OCI-LY3 (cell line): ENCODE measurements around the gene HNRNPA1.
"Not testable (repeated sequence)": the region's sequence is repeated elsewhere in the genome, so short reads cannot be mapped to it uniquely, and the experiment has no call there.

Experiments
- H2AFZ ChIP-seq: fragments of 200-600, 300-600 bp; shearing (Covaris generic); 2 replicates; pipeline ENCODE4 v1.6.0; 2014; ENCODE audit warnings: antibody characterized with exemption, low read depth, low read length
- H3K27ac ChIP-seq: fragments of 200-600, 300-600 bp; sonication (generic); 2 replicates; pipeline ENCODE4 v1.5.1; 2014; ENCODE audit warnings: mild to moderate bottlenecking, low read length, moderate library complexity, mixed read lengths
- H3K27me3 ChIP-seq: fragments of 200-600, 300-600 bp; sonication (generic); 2 replicates; pipeline ENCODE4 v1.6.1; 2014; ENCODE audit warnings: low read depth, low read length, mixed read lengths
- H3K36me3 ChIP-seq: fragments of 200-600, 300-600 bp; sonication (generic); replicated peaks from 2 replicates; pipeline ENCODE3; 2014; ENCODE audit warnings: low read depth, low read length, mixed read lengths
- H3K4me1 ChIP-seq: fragments of 300-600, 200-600 bp; sonication (generic); 2 replicates; pipeline ENCODE4 v1.6.1; 2014; ENCODE audit warnings: low read length, mixed read lengths
- H3K4me2 ChIP-seq: fragments of 200-600, 300-600 bp; sonication (generic); 2 replicates; pipeline ENCODE4 v1.6.1; 2014; ENCODE audit warnings: low read length, mixed read lengths
- H3K4me3 ChIP-seq: fragments of 300-600, 200-600 bp; sonication (generic); 2 replicates; pipeline ENCODE4 v1.5.1; 2014; ENCODE audit warnings: antibody characterized with exemption, mild to moderate bottlenecking, low read length, moderate library complexity
- H3K79me2 ChIP-seq: fragments of 300-600, 200-600 bp; shearing (Covaris generic); 2 replicates; pipeline ENCODE4 v1.6.1; 2014; ENCODE audit warnings: mild to moderate bottlenecking, low read length, mixed read lengths
- H3K9ac ChIP-seq: fragments of 300-600, 200-600 bp; shearing (Covaris generic); 2 replicates; pipeline ENCODE4 v1.6.0; 2014; ENCODE audit warnings: mild to moderate bottlenecking, low read length, moderate library complexity
- H3K9me3 ChIP-seq: fragments of 200-600, 300-600 bp; shearing (Covaris generic); 2 replicates; pipeline ENCODE4 v1.6.1; 2014; ENCODE audit warnings: low read length, mixed read lengths; ENCODE audit not compliant: insufficient read depth
- H4K20me1 ChIP-seq: fragments of 200-600, 300-600 bp; sonication (generic); 2 replicates; pipeline ENCODE4 v1.6.1; 2016; ENCODE audit warnings: low read length, mixed read lengths; ENCODE audit not compliant: insufficient read depth
- CTCF ChIP-seq: fragments of 200-600, 300-600 bp; sonication (generic); IDR thresholded peaks from 2 replicates; pipeline ENCODE4 v1.5.1; 2014; ENCODE audit warnings: antibody characterized with exemption, low read length, low read depth
- EZH2phosphoT487 ChIP-seq: fragments of 200-600 bp; shearing (Covaris generic); IDR thresholded peaks from 2 replicates; pipeline ENCODE4 v1.6.1; 2018; ENCODE audit warnings: antibody characterized with exemption, mixed run types, low read depth

Gene HNRNPA1

GRCh38 chr12:54324617-54325441 is 44.3 kb downstream of the HNRNPA1 start, which contains the start of gene COPZ1:
Gene COPZ1 (plus strand): TSS chr12:54325131. CDS start chr12:54325164, 33 bp downstream.
- Histone ChIP-seq H3K9me3 (no peaks in the 10 kb centered on the region), H3K4me1 (peaks cover 8% of the 10 kb centered on the region), H3K9ac (peak within 1 kb of the TSS; percentile 86), H3K4me3 (peak within 1 kb of the TSS; percentile 94), H3K4me2 (peak within 1 kb of the TSS; percentile 90), H4K20me1 (no peaks in the 10 kb centered on the region), H3K27ac (peak within 1 kb of the TSS; percentile 29), H3K79me2 (peaks cover 27% of the 10 kb centered on the region), H2AFZ (peak within 1 kb of the TSS; percentile 96), H3K36me3 (no peaks in the 10 kb centered on the region), H3K27me3 (no peaks in the 10 kb centered on the region)
- TF ChIP-seq EZH2phosphoT487 (no peak), CTCF (peak; percentile 84)

DNA sequence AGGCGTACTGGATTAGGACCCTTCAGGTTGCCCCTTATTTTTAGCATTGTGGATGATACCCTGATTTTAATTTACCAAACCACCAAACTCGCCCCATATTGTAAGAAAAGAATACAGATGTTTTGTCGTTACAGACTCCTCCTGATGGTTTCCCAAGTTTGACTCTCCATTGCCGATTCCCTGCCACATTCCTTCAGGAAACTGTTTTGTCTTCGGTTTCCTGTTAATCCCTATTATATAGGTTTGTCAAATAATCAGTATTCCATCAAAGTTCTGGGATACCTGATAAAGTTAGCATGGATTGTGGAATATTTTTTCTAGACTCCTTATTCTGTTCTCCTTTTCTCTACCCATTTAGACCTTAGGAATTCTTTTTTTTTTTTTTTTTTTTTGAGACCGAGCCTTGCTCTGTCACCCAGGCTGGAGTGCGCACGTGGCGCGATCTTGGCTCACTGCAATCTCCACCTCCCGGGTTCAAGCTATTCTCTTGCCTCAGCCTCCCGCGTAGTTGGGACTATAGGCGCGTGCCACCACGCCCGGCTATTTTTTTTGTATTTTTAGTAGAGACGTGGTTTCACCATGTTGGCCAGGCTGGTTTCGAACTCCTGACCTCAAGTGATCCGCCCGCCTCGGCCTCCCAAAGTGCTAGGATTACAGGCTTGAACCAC is 45.0 kb downstream of the HNRNPA1 start:
- peak overlapping the region; percentile 24 for H3K27ac ChIP-seq
- not testable (repeated sequence) for H3K9me3 ChIP-seq, H4K20me1 ChIP-seq, H3K27me3 ChIP-seq, H2AFZ ChIP-seq, H3K4me1 ChIP-seq, H3K36me3 ChIP-seq
- peak overlapping the region; percentile 86 for H3K9ac ChIP-seq
- peak overlapping the region; percentile 94 for H3K4me3 ChIP-seq
- H3K79me2 ChIP-seq: peaks cover 31% of the 10 kb centered on the region
- H3K4me2 ChIP-seq: peak overlapping the region; percentile 84

DNA sequence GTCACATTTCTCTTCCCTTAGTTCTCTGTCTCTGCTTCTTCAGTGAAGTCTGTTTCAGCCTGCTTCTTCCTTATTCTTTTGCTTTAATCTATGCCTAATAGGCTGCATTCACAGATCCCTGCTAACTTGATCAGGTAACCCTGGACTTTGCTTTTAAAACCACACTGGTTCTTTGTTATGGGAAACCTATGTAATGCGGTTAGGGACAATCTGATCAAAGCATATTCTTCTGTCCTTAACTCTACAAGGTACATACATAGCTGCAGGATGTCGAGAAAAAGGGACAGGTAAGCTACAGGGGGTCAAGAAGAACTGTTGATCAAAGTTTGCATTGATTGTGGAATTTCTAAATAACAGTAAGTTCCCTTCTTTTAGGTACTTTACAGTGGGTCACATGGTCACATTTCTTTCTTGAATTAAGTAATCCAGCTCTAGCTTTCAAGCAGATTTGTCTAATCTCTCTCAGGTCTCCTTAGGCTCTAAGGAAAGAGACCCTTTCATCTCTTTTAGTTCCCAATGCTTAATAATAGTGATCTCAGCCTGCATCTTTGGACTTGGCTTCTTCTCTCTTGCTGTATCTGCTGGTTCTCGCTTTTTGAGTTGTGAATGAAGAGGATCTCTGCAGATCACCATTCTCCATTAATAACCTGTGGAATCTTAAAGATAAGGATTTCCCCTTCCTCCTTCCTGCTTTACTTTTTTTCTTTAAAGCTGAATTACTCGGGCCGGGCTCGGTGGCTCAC is 48.2 kb downstream of the HNRNPA1 start:
- Histone ChIP-seq H3K9me3 (no peaks in the 10 kb centered on the region), H3K79me2 (peaks cover 44% of the 10 kb centered on the region), H2AFZ (no peak overlapping the region), H3K36me3 (no peaks in the 10 kb centered on the region), H3K27ac (no peak overlapping the region), H3K4me2 (no peak overlapping the region), H3K9ac (no peak overlapping the region), H3K4me3 (no peak overlapping the region), H3K27me3 (no peaks in the 10 kb centered on the region), H4K20me1 (peaks cover 6% of the 10 kb centered on the region; the same call in 1 of the 2 replicates), H3K4me1 (peaks cover 8% of the 10 kb centered on the region)
- TF ChIP-seq EZH2phosphoT487: no peak
- no peak for TF ChIP-seq CTCF

GRCh38 chr12:54329759-54330158 is 49.2 kb downstream of the HNRNPA1 start:
- H3K9ac ChIP-seq: no peak overlapping the region
- no peak overlapping the region for H3K27ac ChIP-seq
- H3K36me3 ChIP-seq: no peaks in the 10 kb centered on the region
- 0 out of 2 replicates have a peak, but pooled peaks cover 4% of the 10 kb centered on the region for H3K4me1 ChIP-seq
- H4K20me1 ChIP-seq: peaks cover 6% of the 10 kb centered on the region; the same call in 1 of the 2 replicates
- H3K4me2 ChIP-seq: no peak overlapping the region
- H2AFZ ChIP-seq: no peak overlapping the region
- H3K9me3 ChIP-seq: no peaks in the 10 kb centered on the region
- H3K4me3 ChIP-seq: no peak overlapping the region
- TF ChIP-seq CTCF: no peak
- TF ChIP-seq EZH2phosphoT487: no peak
- H3K79me2 ChIP-seq: peaks cover 44% of the 10 kb centered on the region
- no peaks in the 10 kb centered on the region for H3K27me3 ChIP-seq
